Colon (tissue), 2 donors: ENCODE data around the gene POLDIP2.
"Not testable (repeated sequence)": the region's sequence is repeated elsewhere in the genome, so short reads cannot be mapped to it uniquely, and the experiment has no call there.

ENCODE experiments used
- FAIRE-seq: peaks from 2 replicates; lab custom pipeline; 2012; peaks lifted over from hg19 to GRCh38; lab: Jason Lieb, UNC
- donor health status: control.
- donor health status: control.

The POLDIP2 gene

GRCh38 chr17:28364665-28365363, 7.5 kb upstream of the POLDIP2 start, which contains the start of gene SEBOX:
SEBOX (minus strand) TSS chr17:28365199; CDS start chr17:28365151, 48 bp downstream.
- FAIRE-seq, result no peak

GRCh38 chr17:28363776-28364650, 6.7 kb upstream of the POLDIP2 start:
- FAIRE-seq, result no peak

- no peak for FAIRE-seq
Observed at GRCh38 chr17:28363186-28363585, 5.9 kb upstream of the POLDIP2 start.

GRCh38 chr17:28357901-28358197, 522 bp upstream of the POLDIP2 start:
- FAIRE-seq, result no peak

- FAIRE-seq, result no peak
Observed at GRCh38 chr17:28350271-28350670, 7.1 kb downstream of the POLDIP2 start.

GRCh38 chr17:28348979-28349378, 8.3 kb downstream of the POLDIP2 start:
- no peak for FAIRE-seq

- FAIRE-seq, result no peak
Observed at GRCh38 chr17:28347261-28347891, 10.0 kb downstream of the POLDIP2 start.

GRCh38 chr17:28346746-28347246, 10.5 kb downstream of the POLDIP2 start:
- FAIRE-seq, result no peak

- FAIRE-seq, result no peak
Observed at GRCh38 chr17:28346199-28346580, 11.1 kb downstream of the POLDIP2 start.

GRCh38 chr17:28345419-28346198, 11.7 kb downstream of the POLDIP2 start:
- no peak for FAIRE-seq

- FAIRE-seq, result no peak
Observed at GRCh38 chr17:28344435-28344901, 12.9 kb downstream of the POLDIP2 start.

- no peak for FAIRE-seq
Observed at GRCh38 chr17:28344011-28344410, 13.3 kb downstream of the POLDIP2 start.

- no peak for FAIRE-seq
Observed at GRCh38 chr17:28343491-28343932, 13.8 kb downstream of the POLDIP2 start.

GRCh38 chr17:28342313-28342712, 15.0 kb downstream of the POLDIP2 start:
- no peak for FAIRE-seq

GRCh38 chr17:28341516-28341915, 15.8 kb downstream of the POLDIP2 start:
- no peak for FAIRE-seq

GRCh38 chr17:28340374-28340773, 17.0 kb downstream of the POLDIP2 start:
- FAIRE-seq, result no peak

GRCh38 chr17:28339431-28339830, 17.9 kb downstream of the POLDIP2 start:
- FAIRE-seq, result no peak

GRCh38 chr17:28338769-28339212, 18.5 kb downstream of the POLDIP2 start:
- not testable (repeated sequence) for FAIRE-seq

- no peak for FAIRE-seq
Observed at GRCh38 chr17:28338056-28338768, 19.1 kb downstream of the POLDIP2 start.

- no peak for FAIRE-seq
Observed at GRCh38 chr17:28335959-28336871, 21.1 kb downstream of the POLDIP2 start.
